NCI-H146 (cell line): ENCODE measurements around the gene BHLHE40.

Experiments
- DNase-seq: peaks from one replicate; lab custom pipeline; 2025; lab: John Stamatoyannopoulos, UW

Gene BHLHE40

GRCh38 chr3:4979428-4980228 is at the start of gene BHLHE40:
BHLHE40 (plus strand) TSS chr3:4979437; CDS start chr3:4979719, 282 bp downstream.
- no peak for DNase-seq

- DNase-seq, result no peak
Observed at GRCh38 chr3:4930501-4930900, 48.7 kb upstream of the BHLHE40 start.

- no peak for DNase-seq
Observed at GRCh38 chr3:4934050-4934449, 45.2 kb upstream of the BHLHE40 start.

- no peak for DNase-seq
Observed at GRCh38 chr3:4935347-4935746, 43.9 kb upstream of the BHLHE40 start.

GRCh38 chr3:4936982-4937614 is 42.1 kb upstream of the BHLHE40 start:
- no peak for DNase-seq

GRCh38 chr3:4938281-4938982 is 40.8 kb upstream of the BHLHE40 start:
- no peak for DNase-seq

- DNase-seq, result no peak
Observed at GRCh38 chr3:4939276-4939675, 40.0 kb upstream of the BHLHE40 start.

GRCh38 chr3:4940985-4941384 is 38.3 kb upstream of the BHLHE40 start:
- DNase-seq, result no peak

- DNase-seq, result no peak
Observed at GRCh38 chr3:4943549-4943948, 35.7 kb upstream of the BHLHE40 start.

- no peak for DNase-seq
Observed at GRCh38 chr3:4945324-4945723, 33.9 kb upstream of the BHLHE40 start.

GRCh38 chr3:4947028-4947427 is 32.2 kb upstream of the BHLHE40 start:
- DNase-seq, result no peak

GRCh38 chr3:4948395-4948794 is 30.8 kb upstream of the BHLHE40 start:
- DNase-seq, result no peak

GRCh38 chr3:4949004-4949403 is 30.2 kb upstream of the BHLHE40 start:
- no peak for DNase-seq

- DNase-seq, result no peak
Observed at GRCh38 chr3:4949659-4950058, 29.6 kb upstream of the BHLHE40 start.

GRCh38 chr3:4950351-4950784 is 28.9 kb upstream of the BHLHE40 start:
- DNase-seq, result no peak

GRCh38 chr3:4950948-4951347 is 28.3 kb upstream of the BHLHE40 start:
- no peak for DNase-seq

GRCh38 chr3:4953119-4953518 is 26.1 kb upstream of the BHLHE40 start:
- DNase-seq, result no peak

- DNase-seq, result no peak
Observed at GRCh38 chr3:4954256-4955000, 24.8 kb upstream of the BHLHE40 start.

- no peak for DNase-seq
Observed at GRCh38 chr3:4956099-4956498, 23.1 kb upstream of the BHLHE40 start.

- no peak for DNase-seq
Observed at GRCh38 chr3:4956738-4957137, 22.5 kb upstream of the BHLHE40 start.

- DNase-seq, result no peak
Observed at GRCh38 chr3:4957978-4958377, 21.3 kb upstream of the BHLHE40 start.

- no peak for DNase-seq
Observed at GRCh38 chr3:4959180-4959579, 20.1 kb upstream of the BHLHE40 start.
